HEK293T (cell line): ENCODE measurements around the gene ARHGEF6.

Experiments
- CTCF ChIA-PET: fragments of 350-600 bp; formaldehyde crosslinking; extraction: SDS; loops from one replicate; lab custom pipeline; 2021; ENCODE audit warnings: antibody characterized with exemption, inconsistent platforms; lab: Yijun Ruan, JAX
- POLR2A ChIA-PET: fragments of 350-600 bp; formaldehyde crosslinking; extraction: SDS; loops from one replicate; lab custom pipeline; 2020; ENCODE audit warnings: antibody characterized with exemption, inconsistent platforms; lab: Yijun Ruan, JAX
- DNase-seq: peaks from one replicate; pipeline ENCODE4 v3.0.0; 2012; ENCODE audit warnings: mixed read lengths; ENCODE audit errors: extremely low spot score
- ARNT ChIP-seq: fragments of 450-650 bp; IDR thresholded peaks from 2 replicates; pipeline ENCODE4 v1.6.1; 2017; ENCODE audit warnings: mild to moderate bottlenecking
- BHLHE40 ChIP-seq: fragments of 450-650 bp; IDR thresholded peaks from 2 replicates; pipeline ENCODE4 v1.6.1; 2016; ENCODE audit warnings: mild to moderate bottlenecking, moderate library complexity, borderline replicate concordance
- CTBP1 ChIP-seq: fragments of 450-650 bp; IDR thresholded peaks from 2 replicates; pipeline ENCODE4 v1.6.1; 2016; ENCODE audit warnings: borderline replicate concordance
- ELF4 ChIP-seq: fragments of 450-650 bp; IDR thresholded peaks from 2 replicates; pipeline ENCODE4 v1.6.1; 2017; ENCODE audit warnings: antibody characterized with exemption
- FOXA1 ChIP-seq: fragments of 450-650 bp; IDR thresholded peaks from 2 replicates; pipeline ENCODE4 v1.6.1; 2016; ENCODE audit warnings: mild to moderate bottlenecking
- FOXK2 ChIP-seq: fragments of 450-650 bp; IDR thresholded peaks from 2 replicates; pipeline ENCODE4 v1.6.1; 2016; ENCODE audit warnings: mild to moderate bottlenecking
- FOXM1 ChIP-seq: fragments of 450-650 bp; IDR thresholded peaks from 2 replicates; pipeline ENCODE4 v1.6.1; 2017; ENCODE audit warnings: mild to moderate bottlenecking, borderline replicate concordance
- HDGF ChIP-seq: fragments of 450-650 bp; IDR thresholded peaks from 2 replicates; pipeline ENCODE4 v1.6.1; 2017; ENCODE audit warnings: antibody characterized with exemption, borderline replicate concordance
- L3MBTL2 ChIP-seq: fragments of 450-650 bp; conservative IDR thresholded peaks from 2 replicates; pipeline ENCODE4 v1.6.1; 2016; ENCODE audit warnings: mild to moderate bottlenecking
- LEF1 ChIP-seq: fragments of 450-650 bp; IDR thresholded peaks from 2 replicates; pipeline ENCODE4 v1.6.1; 2017; ENCODE audit warnings: mild to moderate bottlenecking, borderline replicate concordance
- NFRKB ChIP-seq: fragments of 450-650 bp; IDR thresholded peaks from 2 replicates; pipeline ENCODE4 v1.6.1; 2016; ENCODE audit warnings: mild to moderate bottlenecking, moderate library complexity
- SP1 ChIP-seq: fragments of 450-650 bp; IDR thresholded peaks from 2 replicates; pipeline ENCODE4 v1.6.1; 2017
- SUZ12 ChIP-seq: fragments of 450-650 bp; IDR thresholded peaks from 2 replicates; pipeline ENCODE4 v1.6.1; 2016; ENCODE audit warnings: mild to moderate bottlenecking
- TARDBP ChIP-seq: fragments of 450-650 bp; IDR thresholded peaks from 2 replicates; pipeline ENCODE4 v1.6.1; 2016
- ZNF384 ChIP-seq: fragments of 450-650 bp; IDR thresholded peaks from 2 replicates; pipeline ENCODE4 v1.6.1; 2016
- TF ChIP-seq, protein P1 (sequence below): fragments of 450-650 bp; IDR thresholded peaks from 2 replicates; pipeline ENCODE4 v1.6.1; 2016

ARHGEF6 gene

GRCh38 chrX:136684120-136684519, 96.6 kb downstream of the ARHGEF6 start:
- ChIA-PET POLR2A (no interaction called here), CTCF (no interaction called here)
- no peak for DNase-seq
- no peak for TF ChIP-seq ARNT
- no peak for TF ChIP-seq SP1
- TF ChIP-seq NFRKB, result no peak
- TF ChIP-seq FOXM1, result no peak
- no peak for TF ChIP-seq LEF1

DNA sequence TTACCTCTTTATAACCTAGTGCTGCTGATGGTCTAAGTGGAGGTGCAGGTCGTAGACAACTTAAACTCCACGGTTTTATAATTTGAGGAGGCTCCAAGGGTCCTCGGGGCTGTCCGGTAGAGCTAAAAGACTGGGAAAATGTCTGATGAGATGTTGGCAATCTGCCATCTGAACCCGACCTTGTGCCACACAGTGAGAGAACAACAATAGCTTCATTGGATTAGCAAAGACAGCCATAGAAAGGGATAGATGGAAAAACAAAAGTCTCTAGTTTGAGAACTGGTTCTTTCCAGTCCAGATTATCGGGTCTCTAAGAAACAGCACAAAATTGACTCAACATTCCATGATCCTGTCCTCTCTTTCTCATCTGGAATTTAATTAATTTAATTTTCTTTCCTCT, 101.2 kb downstream of the ARHGEF6 start:
- no peak for DNase-seq
- POLR2A ChIA-PET, result no interaction called here
- CTCF ChIA-PET, result no interaction called here
- TF ChIP-seq, protein P1, sequence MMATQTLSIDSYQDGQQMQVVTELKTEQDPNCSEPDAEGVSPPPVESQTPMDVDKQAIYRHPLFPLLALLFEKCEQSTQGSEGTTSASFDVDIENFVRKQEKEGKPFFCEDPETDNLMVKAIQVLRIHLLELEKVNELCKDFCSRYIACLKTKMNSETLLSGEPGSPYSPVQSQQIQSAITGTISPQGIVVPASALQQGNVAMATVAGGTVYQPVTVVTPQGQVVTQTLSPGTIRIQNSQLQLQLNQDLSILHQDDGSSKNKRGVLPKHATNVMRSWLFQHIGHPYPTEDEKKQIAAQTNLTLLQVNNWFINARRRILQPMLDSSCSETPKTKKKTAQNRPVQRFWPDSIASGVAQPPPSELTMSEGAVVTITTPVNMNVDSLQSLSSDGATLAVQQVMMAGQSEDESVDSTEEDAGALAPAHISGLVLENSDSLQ, result no peak
- TF ChIP-seq BHLHE40, result no peak
- TF ChIP-seq FOXK2, result no peak
- no peak for TF ChIP-seq SP1
- no peak for TF ChIP-seq HDGF

- TF ChIP-seq SP1, result no peak
- TF ChIP-seq ELF4, result no peak
- TF ChIP-seq ARNT, result no peak
- TF ChIP-seq CTBP1, result no peak
- no peak for TF ChIP-seq HDGF
- TF ChIP-seq, protein P1, result no peak
- TF ChIP-seq FOXK2, result no peak
- no peak for TF ChIP-seq BHLHE40
- TF ChIP-seq FOXA1, result no peak
- no peak for TF ChIP-seq ZNF384
- no peak for TF ChIP-seq TARDBP
- no peak for TF ChIP-seq NFRKB
- TF ChIP-seq FOXM1, result no peak
- no peak for TF ChIP-seq LEF1
- ChIA-PET POLR2A (no interaction called here), CTCF (no interaction called here)
- DNase-seq, result no peak
Observed at GRCh38 chrX:136674270-136674985, 106.3 kb downstream of the ARHGEF6 start.

DNA sequence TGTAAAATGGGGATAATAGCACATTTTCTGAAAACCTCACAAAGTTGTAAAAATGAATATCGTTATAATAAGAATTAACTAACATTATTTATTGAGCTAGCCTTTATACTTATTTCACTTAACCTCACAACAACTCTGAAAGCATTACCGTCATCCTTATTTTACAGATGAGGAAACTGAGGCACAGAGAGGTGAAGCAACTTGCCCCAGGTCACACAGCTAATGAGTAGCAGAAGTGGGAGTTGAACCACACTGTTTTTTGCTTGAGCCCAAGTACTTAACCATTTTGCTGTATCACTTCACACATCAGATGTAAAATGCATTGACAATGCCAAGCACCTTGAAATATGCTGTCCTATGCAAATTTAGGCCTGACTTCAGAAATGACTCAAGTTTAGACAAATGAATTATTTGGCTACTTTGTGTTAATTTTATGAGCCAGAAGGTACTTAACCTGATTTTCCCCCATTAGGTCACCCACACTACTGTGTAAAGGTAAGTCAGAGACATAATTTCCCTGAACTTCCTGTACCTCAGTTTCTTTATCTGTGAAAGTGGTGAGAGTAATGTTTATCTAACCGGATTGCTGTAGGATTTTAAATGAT, 109.6 kb downstream of the ARHGEF6 start:
- ChIA-PET POLR2A (no interaction called here), CTCF (interaction anchor here (1.0 kb wide), 1 partner anchor 10 kb away, joined by 4 read pairs; no protein-coding TSS in a partner anchor)
- no peak for DNase-seq
- TF ChIP-seq, protein P1, result no peak
- TF ChIP-seq LEF1, result no peak
- no peak for TF ChIP-seq TARDBP
- no peak for TF ChIP-seq BHLHE40
- no peak for TF ChIP-seq NFRKB
- TF ChIP-seq SP1, result no peak
- TF ChIP-seq HDGF, result no peak
- TF ChIP-seq ELF4, result no peak
- TF ChIP-seq SUZ12, result no peak
- TF ChIP-seq CTBP1, result no peak
- no peak for TF ChIP-seq ARNT
- no peak for TF ChIP-seq L3MBTL2
- no peak for TF ChIP-seq FOXK2
- no peak for TF ChIP-seq ZNF384
- TF ChIP-seq FOXA1, result no peak

- POLR2A ChIA-PET, result no interaction called here
- no peak for TF ChIP-seq SP1
- no peak for TF ChIP-seq FOXA1
- TF ChIP-seq ZNF384, result no peak
- no peak for TF ChIP-seq NFRKB
- TF ChIP-seq BHLHE40, result no peak
- TF ChIP-seq ELF4, result no peak
- no peak for TF ChIP-seq FOXM1
- TF ChIP-seq SUZ12, result no peak
- no peak for TF ChIP-seq FOXK2
- no peak for TF ChIP-seq TARDBP
- no peak for TF ChIP-seq HDGF
- no peak for TF ChIP-seq ARNT
- no peak for TF ChIP-seq CTBP1
- TF ChIP-seq LEF1, result no peak
- TF ChIP-seq, protein P1, result no peak
- TF ChIP-seq L3MBTL2, result no peak
- DNase-seq, result no peak
- CTCF ChIA-PET, result no interaction called here
Observed at GRCh38 chrX:136667446-136668168, 113.1 kb downstream of the ARHGEF6 start.
